GM06990 (cell line): ENCODE results near the gene WNK2.

ENCODE experiments used
- DNase-seq: peaks from one replicate; pipeline ENCODE4 v3.0.0-alpha.2; 2011; ENCODE audit not compliant: insufficient read length; ENCODE audit errors: extremely low read depth
- H3K27me3 ChIP-seq: replicated peaks from 2 replicates; pipeline ENCODE4 v1.6.0; 2011; ENCODE audit warnings: low read length; ENCODE audit not compliant: control insufficient read depth, insufficient read depth
- H3K36me3 ChIP-seq: 2 replicates; pipeline ENCODE4 v1.5.1; 2011; ENCODE audit warnings: low read length; ENCODE audit not compliant: control insufficient read depth, insufficient read depth
- H3K4me3 ChIP-seq: replicated peaks from 2 replicates; pipeline ENCODE4 v1.5.1; 2011; ENCODE audit warnings: low read depth, mild to moderate bottlenecking, control low read depth, low read length
- CTCF ChIP-seq: IDR thresholded peaks from 2 replicates; pipeline ENCODE4 v1.5.1; 2011; ENCODE audit warnings: low read length, control low read depth, mild to moderate bottlenecking, inconsistent platforms; ENCODE audit not compliant: insufficient read depth, poor library complexity, severe bottlenecking

WNK2 gene

GRCh38 chr9:93267091-93267541 lies 83.2 kb downstream of the WNK2 start:
- DNase-seq = no peak
- no peak overlapping the region for H3K4me3 ChIP-seq
- no peaks in the 10 kb centered on the region for H3K36me3 ChIP-seq
- peaks cover 3% of the 10 kb centered on the region; the same call in 1 of the 2 replicates for H3K27me3 ChIP-seq
- no peak for TF ChIP-seq CTCF

- H3K4me3 ChIP-seq = no peak overlapping the region
- TF ChIP-seq CTCF = no peak
- no peaks in the 10 kb centered on the region for H3K36me3 ChIP-seq
- DNase-seq = no peak
- H3K27me3 ChIP-seq = peaks cover 3% of the 10 kb centered on the region; the same call in 1 of the 2 replicates
These were observed 84.0 kb downstream of the WNK2 start for GRCh38 chr9:93267681-93268505.

- no peak overlapping the region for H3K4me3 ChIP-seq
- peaks cover 3% of the 10 kb centered on the region; the same call in 1 of the 2 replicates for H3K27me3 ChIP-seq
- TF ChIP-seq CTCF = no peak
- no peaks in the 10 kb centered on the region for H3K36me3 ChIP-seq
- DNase-seq = peak; percentile 39
These were observed 84.8 kb downstream of the WNK2 start for GRCh38 chr9:93268551-93269314.

- no peak for DNase-seq
- Histone ChIP-seq H3K27me3 (no peaks in the 10 kb centered on the region; the same call in 1 of the 2 replicates), H3K4me3 (no peak overlapping the region), H3K36me3 (no peaks in the 10 kb centered on the region)
- no peak for TF ChIP-seq CTCF
These were observed 87.0 kb downstream of the WNK2 start for GRCh38 chr9:93270976-93271375.

- peak; percentile 14 for TF ChIP-seq CTCF
- no peak for DNase-seq
These were observed 93.0 kb downstream of the WNK2 start for GRCh38 chr9:93276973-93277372.

More at GRCh38 chr9:93276973-93277372, 93.0 kb downstream of the WNK2 start:
- Histone ChIP-seq H3K4me3 (no peak overlapping the region), H3K36me3 (no peaks in the 10 kb centered on the region), H3K27me3 (no peaks in the 10 kb centered on the region)
